Glomerular endothelial cell (primary cell): ENCODE data around the gene FAU. TPM values are rescaled to one million over a fixed set of nuclear protein-coding genes. Genes with fewer than 3 reads are reported as not detected.
"Not testable (repeated sequence)": the region's sequence is repeated elsewhere in the genome, so short reads cannot be mapped to it uniquely, and the experiment has no call there.

Experiments
- DNase-seq: peaks from one replicate; pipeline ENCODE4 v3.0.0-alpha.2; 2011; ENCODE audit warnings: low read depth, low spot score; ENCODE audit errors: extremely low read depth
- total RNA-seq: library from RNA; depleted of rRNA; stranded (reverse); fragments of >200 nt; gene quantifications from 2 replicates; pipeline ENCODE4 v1.2.3, GENCODE V29; 2015

FAU gene
- 461 and 516 TPM in 2 replicates for total RNA-seq

GRCh38 chr11:65121865-65122696, at the start of gene FAU, which contains the start of gene MRPL49:
Gene FAU (minus strand): TSS chr11:65122134. CDS start chr11:65121813, 321 bp downstream.
Gene MRPL49 (plus strand): TSS chr11:65122321. CDS start chr11:65122347, 26 bp downstream.
- DNase-seq, result no peak

DNA sequence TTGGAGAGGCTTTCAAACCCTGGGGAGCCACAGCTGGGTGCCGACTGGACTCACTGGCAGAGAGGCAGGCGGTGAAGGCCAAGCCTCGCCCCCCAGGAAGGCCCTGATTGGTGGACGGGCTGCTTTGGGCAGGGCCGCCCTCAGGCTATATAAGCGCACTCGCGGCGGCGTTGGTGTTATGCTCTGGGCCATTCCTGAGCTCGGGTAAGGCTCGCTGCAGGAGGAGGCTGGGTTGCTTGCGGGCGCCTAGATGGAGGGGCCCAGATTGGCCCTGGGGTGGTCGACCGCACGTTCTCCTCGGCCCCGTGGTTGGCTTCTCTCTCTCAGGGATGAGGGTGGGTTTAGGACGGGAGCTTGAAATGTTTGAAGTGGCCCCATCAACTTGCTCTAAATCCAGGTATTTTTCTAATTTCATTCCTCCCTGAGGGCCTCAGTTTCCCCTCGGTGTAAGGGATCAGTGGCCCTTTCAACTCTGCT, 48.2 kb upstream of the FAU start, which contains the start of gene SPDYC:
Gene SPDYC, plus strand, starts transcription at position 176 of the 477 bp plus-strand sequence. CDS start 1,125 bp downstream, outside the sequence.
- no peak for DNase-seq

DNA sequence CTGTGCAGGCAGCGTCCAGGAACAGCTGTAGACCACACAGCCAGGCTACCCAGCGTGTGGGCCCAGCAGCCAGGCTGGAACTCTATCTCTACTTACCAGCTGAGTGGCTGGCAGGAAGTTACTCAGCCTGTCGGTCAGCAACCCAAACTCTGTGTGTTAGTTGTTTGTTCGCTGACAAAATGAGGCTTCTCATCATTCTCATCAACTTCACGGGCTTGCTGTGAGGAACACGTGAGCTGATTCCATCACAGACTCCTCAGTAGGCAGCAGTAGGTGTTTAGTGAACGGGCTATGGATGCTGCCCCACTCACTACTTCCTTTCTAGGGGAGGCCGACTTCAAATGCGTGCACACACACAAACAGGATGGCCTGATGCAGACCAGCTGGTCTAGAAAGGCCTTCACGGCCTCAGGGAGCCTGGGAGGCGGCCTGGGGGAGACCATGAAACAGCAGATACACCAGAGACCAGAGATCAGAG, 47.3 kb upstream of the FAU start:
- DNase-seq, result peak; percentile 50

- DNase-seq, result no peak
Observed at GRCh38 chr11:65167656-65168055, 45.7 kb upstream of the FAU start.

DNA sequence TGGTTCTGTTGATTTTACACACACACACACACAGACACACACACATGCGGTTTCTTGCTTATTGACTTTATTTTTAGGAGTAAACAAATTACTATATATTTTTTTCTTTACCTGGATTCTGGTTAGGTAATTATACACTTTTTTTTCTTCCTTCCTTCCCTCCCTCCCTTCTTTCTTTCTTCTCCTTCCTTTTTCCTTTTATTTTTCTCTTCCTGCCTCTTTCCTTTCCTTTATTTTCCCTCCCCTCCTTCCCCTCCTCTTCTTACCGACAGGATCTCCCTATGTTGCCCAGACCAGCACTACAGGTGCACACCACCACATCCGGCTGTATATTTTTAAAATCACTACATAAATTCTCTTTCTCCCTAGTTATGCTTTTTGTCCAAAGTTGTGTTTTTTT, 45.0 kb upstream of the FAU start:
- no peak for DNase-seq

DNA sequence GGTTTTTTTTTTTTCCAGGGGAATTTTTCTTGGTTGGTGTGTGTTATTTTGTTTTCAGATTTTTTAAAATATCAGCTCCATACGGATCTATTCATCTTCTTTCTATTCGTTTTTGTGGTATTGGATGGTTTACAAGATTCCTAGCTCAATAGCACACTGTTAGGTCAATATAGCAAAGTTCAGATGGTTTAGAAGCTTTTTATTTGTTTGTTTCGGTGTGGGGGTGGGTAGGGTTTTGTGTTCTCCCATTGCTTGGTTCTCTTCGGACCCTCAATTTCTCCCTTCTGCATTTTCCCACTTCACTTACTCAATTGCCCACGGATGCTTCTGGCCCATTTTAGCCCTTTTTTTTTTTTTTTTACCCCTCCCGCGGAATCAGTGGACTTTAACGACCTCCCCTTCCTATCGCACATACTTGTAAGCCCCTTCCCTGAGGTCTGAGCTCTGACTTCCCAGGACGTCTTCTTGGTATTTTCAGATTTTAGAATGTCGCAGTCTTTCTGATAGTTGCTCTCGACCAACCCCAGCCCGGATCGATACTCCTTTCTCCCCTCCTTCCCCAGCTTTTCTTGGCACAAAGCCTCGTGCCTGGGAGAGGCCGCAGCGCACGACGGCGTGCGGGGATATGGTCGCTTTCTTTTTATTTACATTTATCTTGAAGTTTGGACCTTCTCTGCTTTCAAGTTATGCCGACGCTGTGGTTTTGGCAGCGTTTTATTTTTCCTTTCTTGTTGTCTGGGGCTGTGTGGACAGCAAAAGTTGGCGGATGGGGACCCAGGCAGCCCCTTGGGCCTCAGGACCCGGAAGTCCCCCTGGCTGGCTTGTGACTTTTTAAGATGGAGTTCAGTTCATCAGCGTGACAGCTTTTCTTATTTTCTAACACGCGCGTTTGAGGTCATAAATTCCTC, 43.7 kb upstream of the FAU start:
- no peak for DNase-seq

DNA sequence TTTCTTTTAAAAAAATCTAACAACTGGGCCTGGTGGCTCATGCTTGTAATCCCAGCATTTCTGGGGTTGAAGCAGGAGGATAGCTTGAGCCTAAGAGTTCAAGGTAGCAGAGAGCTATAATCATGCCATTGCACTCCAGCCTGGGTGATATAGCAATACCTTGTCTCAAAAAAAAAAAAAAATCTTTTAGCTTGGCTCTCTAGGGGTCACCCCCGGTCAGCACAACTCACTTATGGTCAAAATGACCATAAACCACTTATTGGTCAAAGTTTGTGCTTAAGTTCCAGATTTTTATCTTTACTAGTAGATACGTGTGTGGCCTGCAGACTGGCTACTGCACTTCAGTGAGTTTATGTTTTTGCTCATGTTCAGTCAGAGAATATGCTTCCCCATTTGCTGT, 41.8 kb upstream of the FAU start:
- no peak for DNase-seq

DNA sequence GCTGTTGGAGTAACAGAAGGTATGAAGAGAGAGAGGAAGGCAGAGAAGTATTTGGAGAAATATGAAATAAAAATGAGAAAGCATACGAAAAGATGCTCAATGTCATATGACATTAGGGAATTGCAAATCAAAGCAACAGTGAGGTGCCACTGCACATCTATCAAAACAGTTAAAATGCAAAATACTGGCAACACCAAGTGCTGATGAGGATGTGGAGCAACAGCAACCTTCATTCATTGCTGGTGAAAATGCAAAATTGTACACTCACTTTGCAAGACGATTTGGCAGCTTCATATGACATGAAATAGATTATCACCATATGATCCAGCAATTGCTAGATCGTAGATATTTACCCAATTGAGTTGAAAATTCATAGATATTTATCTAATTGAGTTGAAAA, 38.7 kb upstream of the FAU start:
- DNase-seq, result no peak

GRCh38 chr11:65159012-65159411, 37.1 kb upstream of the FAU start:
- DNase-seq, result no peak

GRCh38 chr11:65157336-65157735, 35.4 kb upstream of the FAU start:
- no peak for DNase-seq

GRCh38 chr11:65156926-65157325, 35.0 kb upstream of the FAU start:
- DNase-seq, result no peak

DNA sequence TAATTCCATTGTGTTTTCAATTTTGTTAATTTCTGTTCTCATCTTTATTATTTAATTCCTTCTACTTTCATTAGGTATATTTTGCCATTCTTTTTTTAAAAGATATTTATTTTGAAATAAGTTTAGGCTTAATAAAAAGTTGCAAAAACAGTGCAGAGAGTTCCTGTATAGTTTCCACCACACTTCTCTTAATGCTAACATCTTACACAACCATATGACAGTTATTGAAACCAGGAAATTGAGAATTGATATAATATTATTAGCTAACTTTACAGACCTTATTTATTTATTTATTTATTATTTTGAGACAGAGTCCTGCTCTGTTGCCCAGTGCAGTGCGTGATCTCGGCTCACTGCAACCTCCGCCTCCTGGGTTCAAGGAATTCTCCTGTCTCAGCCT, 34.3 kb upstream of the FAU start:
- DNase-seq, result no peak

- DNase-seq, result no peak
Observed at GRCh38 chr11:65152122-65152521, 30.2 kb upstream of the FAU start.

- no peak for DNase-seq
Observed at GRCh38 chr11:65151331-65151899, 29.5 kb upstream of the FAU start.

DNA sequence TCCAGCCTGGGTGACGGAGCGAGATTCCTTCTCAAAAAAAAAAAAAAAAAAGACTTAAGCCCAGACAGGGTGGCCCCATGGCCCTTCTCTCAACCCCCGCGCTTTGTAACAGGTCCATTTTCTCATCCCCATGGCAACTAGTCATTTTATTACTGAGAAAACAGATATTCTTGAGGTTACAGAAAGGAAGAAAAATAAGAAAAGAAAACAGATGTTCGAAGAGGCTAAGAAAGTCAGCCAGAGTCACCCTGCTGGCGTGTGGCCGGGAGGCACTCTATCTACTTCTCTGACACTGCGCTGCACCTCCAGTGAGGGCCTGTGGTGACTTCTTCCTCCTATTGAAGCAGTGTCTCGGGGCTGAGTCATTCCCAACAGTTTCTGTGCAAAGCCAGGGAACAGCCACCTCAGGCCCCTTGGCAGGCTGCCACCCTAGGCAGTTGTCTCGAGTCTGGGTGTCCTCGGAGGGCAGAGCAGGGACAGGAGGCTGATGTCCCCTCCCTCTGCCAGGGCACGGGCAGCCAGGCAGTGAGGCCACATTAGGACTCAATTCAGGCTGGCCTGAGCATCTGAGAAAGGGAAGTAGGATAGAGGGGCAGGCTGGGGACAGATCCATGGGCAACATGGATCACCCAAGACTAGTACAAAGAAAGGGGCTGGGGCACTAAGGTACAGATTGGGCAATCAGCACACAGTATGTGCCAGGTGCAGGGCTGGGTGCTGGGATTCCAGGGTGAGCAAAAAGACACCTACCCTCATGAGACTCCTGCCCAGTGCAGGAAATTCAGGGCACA, 28.8 kb upstream of the FAU start:
- DNase-seq, result no peak

GRCh38 chr11:65150131-65150508, 28.2 kb upstream of the FAU start:
- not testable (repeated sequence) for DNase-seq

DNA sequence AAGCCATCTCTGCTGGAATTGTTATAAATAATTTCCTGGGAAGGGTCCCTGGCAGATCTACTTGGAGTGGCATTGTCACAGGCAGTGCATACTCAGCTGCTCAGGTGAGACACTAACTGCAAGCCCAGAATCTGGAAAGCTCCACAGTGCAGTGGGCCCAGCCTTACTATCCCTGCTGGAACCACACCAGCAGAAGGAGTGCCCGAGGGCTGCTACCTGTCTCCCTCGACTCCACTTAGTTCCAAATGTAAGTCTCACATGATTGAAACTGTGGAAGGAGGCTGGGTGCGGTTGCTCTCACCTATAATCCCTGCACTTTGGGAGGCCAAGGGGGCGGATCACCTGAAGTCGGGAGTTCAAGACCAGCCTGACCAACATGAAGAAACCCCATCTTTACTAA, 26.7 kb upstream of the FAU start:
- no peak for DNase-seq

GRCh38 chr11:65147352-65148075, 25.6 kb upstream of the FAU start:
- DNase-seq, result no peak

DNA sequence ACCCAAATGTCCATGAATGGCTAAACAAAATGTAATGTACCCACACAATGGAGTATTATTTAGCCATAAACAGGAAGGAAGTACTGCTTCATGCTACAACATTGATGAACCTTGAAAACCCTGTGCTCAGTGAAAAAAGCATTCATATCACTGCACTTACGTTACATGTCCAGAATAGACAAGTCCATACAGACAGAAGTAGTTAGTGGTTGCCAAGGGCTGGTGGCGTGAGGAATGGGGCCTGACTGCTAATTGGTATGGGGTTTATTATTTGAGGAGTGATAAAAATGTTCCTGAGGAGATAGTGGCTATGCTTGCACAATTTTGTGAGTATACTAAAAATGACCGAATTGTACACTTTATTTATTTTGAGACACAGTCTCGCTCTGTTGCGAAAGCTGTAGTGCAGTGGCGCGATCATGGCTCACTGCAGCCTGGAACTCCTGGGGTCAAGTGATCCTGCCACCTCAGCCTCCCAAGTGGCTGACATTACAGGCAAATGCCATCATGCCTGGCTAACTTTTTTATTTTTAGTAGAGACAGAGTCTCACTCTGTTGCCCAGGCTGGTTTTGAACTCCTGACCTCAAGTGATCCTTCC, 20.1 kb upstream of the FAU start:
- no peak for DNase-seq
